ENCODE results near the gene STK32B.
"Not testable (repeated sequence)": the region's sequence is repeated elsewhere in the genome, so short reads cannot be mapped to it uniquely, and the experiment has no call there.

STK32B gene

GRCh38 chr4:5276475-5277075 lies 225.3 kb downstream of the STK32B start:
- no peak for FAIRE-seq

- FAIRE-seq: no peak
Measured at GRCh38 chr4:5277079-5277478, 225.8 kb downstream of the STK32B start.

GRCh38 chr4:5278213-5278612 lies 226.9 kb downstream of the STK32B start:
- FAIRE-seq: no peak

- FAIRE-seq: not testable (repeated sequence)
Measured at GRCh38 chr4:5280069-5280468, 228.8 kb downstream of the STK32B start.

- no peak for FAIRE-seq
Measured at GRCh38 chr4:5280828-5281227, 229.5 kb downstream of the STK32B start.

- FAIRE-seq: no peak
Measured at GRCh38 chr4:5283837-5284236, 232.6 kb downstream of the STK32B start.

- no peak for FAIRE-seq
Measured at GRCh38 chr4:5284517-5284916, 233.2 kb downstream of the STK32B start.

GRCh38 chr4:5292101-5292500 lies 240.8 kb downstream of the STK32B start:
- FAIRE-seq: no peak

GRCh38 chr4:5298000-5298787 lies 246.9 kb downstream of the STK32B start:
- not testable (repeated sequence) for FAIRE-seq

- FAIRE-seq: no peak
Measured at GRCh38 chr4:5300283-5300682, 249.0 kb downstream of the STK32B start.

GRCh38 chr4:5307928-5308327 lies 256.6 kb downstream of the STK32B start:
- no peak for FAIRE-seq

GRCh38 chr4:5322321-5322720 lies 271.0 kb downstream of the STK32B start:
- no peak for FAIRE-seq

GRCh38 chr4:5330339-5330989 lies 279.2 kb downstream of the STK32B start:
- no peak for FAIRE-seq

GRCh38 chr4:5337731-5338130 lies 286.5 kb downstream of the STK32B start:
- no peak for FAIRE-seq

- FAIRE-seq: no peak
Measured at GRCh38 chr4:5338531-5338930, 287.3 kb downstream of the STK32B start.

GRCh38 chr4:5340991-5341451 lies 289.7 kb downstream of the STK32B start:
- no peak for FAIRE-seq

GRCh38 chr4:5341526-5341925 lies 290.2 kb downstream of the STK32B start:
- FAIRE-seq: no peak

- no peak for FAIRE-seq
Measured at GRCh38 chr4:5355846-5356245, 304.6 kb downstream of the STK32B start.

- FAIRE-seq: no peak
Measured at GRCh38 chr4:5357870-5358269, 306.6 kb downstream of the STK32B start.

GRCh38 chr4:5361968-5362367 lies 310.7 kb downstream of the STK32B start:
- FAIRE-seq: no peak

GRCh38 chr4:5364406-5364805 lies 313.1 kb downstream of the STK32B start:
- no peak for FAIRE-seq

- no peak for FAIRE-seq
Measured at GRCh38 chr4:5365071-5366008, 314.1 kb downstream of the STK32B start.

- no peak for FAIRE-seq
Measured at GRCh38 chr4:5366009-5366386, 314.7 kb downstream of the STK32B start.
